GM19455 (cell line): ENCODE data around the gene TXNL4A.
"Not testable (repeated sequence)": the region's sequence is repeated elsewhere in the genome, so short reads cannot be mapped to it uniquely, and the experiment has no call there.

Experiments used
- ATAC-seq: cut with Tn5 transposase; IDR thresholded peaks from one replicate; pipeline ENCODE4 v1.9.1; 2021; ENCODE audit not compliant: unreplicated experiment

TXNL4A gene

DNA sequence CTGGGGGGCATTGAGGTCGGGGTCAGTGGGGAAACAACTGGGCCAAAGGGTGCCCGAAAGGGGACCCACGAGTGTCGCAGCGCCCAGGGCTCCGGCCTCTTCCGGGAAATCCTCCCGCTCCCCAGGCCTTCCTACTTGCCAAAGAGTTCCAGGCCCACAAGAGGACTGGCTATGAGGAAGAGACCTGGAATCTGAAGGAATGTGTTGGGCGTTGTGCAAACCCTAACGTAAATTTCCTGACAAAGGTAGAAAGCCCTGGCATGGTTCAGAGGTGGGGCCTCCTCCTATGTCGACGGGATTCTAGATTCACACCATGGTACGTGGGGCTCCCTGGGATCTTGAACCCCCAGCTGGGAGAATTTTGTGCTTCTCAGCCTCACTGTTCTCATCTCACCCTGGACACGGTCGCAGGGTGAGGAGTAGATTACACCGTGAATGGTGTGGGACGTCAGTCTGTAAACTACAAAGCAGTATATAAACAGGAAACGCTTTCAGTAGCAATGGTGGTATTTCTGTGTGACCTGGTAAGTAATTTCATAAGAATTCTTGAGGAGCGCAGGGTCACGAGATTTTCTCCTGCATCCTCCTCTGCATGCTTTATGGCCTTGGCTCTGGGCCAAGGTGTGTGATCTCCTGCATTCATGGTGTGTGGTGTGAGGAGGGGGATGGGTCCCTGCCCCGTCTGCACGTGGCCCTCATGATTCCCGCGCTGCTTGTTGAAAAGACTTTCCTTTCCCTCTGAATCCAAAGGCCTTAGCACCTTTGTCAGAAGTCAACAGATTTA lies 23.1 kb downstream of the TXNL4A start:
- ATAC-seq = no peak

DNA sequence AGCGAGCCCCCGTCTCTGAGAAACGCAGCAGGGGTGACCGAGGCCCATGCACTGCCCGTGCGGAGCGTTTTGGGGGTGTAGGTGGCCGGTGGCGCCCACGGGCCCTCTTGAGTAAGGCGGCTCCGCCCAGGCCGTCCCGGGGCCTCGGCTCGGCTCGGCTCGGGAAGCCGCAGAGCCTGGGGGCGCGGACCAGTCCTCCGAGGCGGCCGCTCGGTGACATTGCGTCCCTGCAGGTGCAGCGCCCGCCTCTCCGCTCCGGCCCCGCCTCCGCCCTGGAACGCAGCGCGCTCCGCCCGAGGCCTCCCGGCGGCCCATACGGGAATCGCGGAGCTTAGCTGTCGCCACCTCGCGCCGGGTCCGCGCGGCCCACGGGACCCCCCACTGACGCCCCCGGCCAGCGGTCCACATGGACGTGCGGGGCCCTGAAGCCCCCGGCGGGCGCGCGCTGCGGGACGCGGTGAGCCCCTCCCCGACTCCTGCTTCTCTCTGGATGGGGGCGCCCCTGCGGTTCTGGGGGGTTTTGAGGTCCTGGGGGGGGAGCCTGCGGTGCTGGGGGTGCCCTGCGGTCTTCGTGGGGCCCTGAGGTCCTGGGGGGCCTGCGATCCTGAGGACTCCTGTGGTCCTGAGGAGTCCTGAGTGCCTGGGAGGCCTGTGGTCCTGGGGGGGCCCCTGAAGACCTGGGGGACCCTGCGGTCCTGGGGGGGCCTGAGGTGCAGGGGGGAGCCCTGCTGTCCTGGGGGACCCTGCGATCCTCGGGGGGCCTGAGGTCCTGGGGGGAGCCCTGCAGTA lies 23.8 kb downstream of the TXNL4A start, which contains the start of gene HSBP1L1:
TSS of gene HSBP1L1 (plus strand) at position 314 of the 789 bp plus-strand sequence. CDS start at position 407, 93 bp downstream.
- ATAC-seq = peak; percentile 53

DNA sequence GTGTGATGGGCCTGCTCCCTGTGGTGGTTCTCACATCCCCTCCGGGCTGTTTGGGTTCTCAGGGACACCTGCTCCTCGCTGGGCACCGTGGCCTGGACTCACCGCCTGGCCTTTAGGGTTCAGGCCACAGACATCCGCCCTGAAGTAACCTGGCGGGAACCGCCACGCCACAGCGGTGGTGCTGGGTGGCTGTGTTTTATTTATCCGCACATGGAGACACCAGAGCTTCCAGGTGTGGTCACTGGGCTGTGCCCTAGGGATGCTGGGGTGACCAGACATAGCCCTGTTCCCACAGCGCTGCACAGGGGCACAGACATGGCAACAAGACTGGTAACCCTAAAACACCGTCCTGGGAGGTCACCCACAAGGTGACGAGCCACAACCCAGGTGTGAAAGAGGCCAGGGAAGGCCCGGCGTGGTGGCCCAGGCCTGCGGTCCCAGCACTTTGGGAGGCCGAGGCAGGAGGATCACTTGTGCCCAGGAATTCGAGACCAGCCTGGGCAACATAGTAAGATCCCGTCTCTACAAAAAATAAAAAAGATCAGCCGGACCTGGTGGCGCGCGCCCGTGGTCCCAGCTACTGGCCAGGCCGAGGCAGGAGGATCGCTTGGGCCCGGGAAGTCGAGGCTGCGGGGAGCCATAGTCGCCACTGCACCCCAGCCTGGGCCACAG lies 24.6 kb downstream of the TXNL4A start:
- no peak for ATAC-seq

DNA sequence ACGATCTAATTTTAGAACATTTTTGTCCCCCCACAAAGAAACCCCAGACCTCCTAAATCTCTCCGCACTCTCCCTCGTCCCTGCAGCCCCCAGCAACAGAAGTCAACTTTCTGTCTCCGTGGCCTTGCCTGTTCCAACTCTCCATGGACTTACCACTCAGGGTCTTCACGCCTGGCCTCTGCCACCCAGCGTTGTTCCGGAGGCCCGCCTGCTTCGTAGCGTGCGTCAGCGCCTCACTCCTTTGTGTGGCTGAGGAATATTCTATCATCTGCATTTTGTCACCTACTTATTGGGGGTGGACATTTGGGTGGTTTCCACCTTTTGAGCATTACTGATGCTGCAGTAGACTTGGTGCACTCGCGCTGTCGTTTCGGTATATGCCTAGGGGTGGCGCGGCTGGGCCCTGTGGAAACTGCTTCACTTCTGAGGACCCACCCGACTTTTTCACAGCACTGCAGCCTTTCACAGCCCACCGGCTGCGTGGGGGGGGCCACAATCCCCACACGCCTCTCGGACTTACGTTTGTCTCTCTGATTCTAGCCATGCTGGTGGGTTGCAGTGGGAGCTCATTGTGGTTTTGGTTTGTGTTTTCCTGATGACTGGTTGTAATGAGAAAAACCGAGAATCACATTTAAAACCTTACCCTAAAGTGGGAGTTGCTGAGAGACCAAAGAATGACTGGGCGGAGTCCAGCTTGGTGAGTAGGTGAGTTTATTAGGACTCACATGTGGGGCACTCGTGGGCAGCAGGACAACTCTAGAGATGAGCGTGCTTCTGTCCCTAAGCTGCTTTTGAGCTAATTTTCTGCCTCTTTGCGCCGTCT lies 25.3 kb downstream of the TXNL4A start:
- ATAC-seq = peak; percentile 68

DNA sequence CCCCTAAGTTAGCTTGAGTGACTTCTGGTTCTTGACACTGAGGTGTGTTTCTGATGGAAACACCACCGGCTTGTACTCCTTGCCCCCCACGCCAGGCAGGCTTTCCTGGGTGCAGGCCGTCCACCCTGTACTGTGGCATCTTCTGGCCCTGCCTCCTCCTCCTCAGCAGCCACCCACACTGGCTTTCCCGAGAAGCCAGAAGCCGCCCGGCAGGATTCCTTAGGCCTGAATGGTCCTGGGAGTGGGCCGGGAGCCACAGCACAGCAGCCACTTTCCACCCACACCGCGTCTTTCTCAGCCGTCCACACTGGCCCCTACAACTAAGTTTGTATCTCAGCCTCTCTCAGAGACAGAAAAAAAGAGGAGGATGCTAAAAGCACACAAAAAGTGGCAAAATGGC lies 26.1 kb downstream of the TXNL4A start:
- ATAC-seq = no peak

DNA sequence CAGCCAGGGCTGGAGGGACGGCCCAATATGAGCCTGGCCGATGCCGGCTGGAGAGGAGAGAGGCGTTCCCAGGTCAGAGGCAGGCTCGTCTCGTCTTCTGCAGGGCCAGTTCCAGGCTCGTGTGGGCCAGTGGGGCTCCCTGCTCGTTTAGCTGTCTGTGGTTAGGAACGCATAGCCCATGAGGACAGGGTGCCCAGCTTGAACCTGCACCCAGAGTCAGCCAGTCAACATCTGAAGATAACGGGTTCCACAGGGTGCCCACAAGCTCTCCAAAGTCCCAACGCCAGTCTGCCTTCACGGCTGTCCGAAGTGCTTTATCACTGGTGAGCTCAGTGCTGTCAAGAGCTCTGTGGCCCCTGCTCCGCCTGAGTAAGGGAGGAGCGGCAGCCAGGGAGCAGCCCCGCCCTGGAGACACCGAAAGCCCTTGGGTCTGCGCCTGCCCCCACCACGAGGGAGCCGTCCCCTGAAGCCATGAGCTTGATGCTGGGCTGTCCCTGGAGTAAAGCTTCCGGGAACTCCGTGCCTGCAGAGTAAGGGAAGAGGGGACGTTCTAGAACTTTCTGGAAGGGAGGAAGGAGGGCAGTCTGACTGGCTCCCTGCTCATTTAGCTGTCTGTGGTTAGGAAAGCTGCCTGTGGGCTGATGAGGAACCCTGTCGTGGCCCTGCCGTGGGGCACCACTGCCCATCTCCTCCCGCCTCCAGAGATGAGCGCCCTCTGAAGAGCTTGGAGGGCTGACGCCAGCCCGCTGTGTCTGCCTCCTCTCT lies 26.7 kb downstream of the TXNL4A start:
- no peak for ATAC-seq

DNA sequence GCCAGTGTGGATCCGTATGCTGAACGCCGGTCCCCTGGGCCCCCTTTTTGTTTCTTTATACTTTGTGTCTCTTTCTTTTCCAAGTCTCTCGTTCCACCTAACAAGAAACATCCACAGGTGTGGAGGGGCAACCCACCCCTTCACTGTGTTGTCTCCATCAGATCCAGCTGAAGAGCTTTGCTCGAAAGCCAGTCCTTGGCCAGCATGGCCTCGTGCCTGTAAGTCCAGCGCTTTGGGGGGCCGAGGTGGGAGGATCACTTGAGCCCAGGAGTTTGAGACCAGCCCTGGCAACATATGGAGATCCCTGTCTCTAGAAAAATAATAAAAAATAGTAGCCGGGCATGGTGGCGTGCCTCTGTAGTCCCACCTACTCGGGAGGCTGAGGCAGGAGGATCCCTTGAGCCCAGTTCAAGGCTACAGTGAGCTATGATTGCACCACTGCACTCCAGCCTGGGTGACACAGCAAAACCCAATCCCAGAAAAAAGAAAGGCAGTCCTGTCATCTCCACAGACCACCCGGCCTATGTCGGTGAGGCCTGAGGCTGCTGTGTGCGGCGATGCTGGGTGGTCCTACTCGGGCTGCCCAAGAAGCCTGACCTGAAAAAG lies 27.3 kb downstream of the TXNL4A start:
- no peak for ATAC-seq

DNA sequence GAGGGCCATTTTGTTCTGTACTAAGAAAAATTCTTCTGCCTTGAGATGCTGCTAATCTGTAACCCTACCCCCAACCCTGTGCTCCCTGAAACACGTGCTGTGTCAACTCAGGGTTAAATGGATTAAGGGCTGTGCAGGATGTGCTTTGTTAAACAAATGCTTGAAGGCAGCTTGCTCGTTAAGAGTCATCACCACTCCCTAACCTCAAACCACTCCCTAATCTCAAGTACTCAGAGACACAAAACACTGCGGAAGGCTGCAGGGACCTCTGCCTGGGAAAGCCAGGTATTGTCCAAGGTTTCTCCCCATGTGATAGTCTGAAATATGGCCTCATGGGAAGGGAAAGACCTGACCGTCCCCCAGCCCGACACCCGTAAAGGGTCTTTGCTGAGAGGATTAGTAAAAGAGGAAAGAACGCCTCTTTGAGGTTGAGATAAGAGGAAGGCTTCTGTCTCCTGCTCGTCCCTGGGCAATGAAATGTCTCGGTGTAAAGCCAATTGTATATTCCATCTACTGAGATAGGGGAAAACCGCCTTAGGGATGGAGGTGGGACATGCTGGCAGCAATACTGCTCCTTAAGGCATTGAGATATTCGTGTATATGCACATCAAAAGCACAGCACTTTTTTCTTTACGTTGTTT lies 28.1 kb downstream of the TXNL4A start:
- not testable (repeated sequence) for ATAC-seq

DNA sequence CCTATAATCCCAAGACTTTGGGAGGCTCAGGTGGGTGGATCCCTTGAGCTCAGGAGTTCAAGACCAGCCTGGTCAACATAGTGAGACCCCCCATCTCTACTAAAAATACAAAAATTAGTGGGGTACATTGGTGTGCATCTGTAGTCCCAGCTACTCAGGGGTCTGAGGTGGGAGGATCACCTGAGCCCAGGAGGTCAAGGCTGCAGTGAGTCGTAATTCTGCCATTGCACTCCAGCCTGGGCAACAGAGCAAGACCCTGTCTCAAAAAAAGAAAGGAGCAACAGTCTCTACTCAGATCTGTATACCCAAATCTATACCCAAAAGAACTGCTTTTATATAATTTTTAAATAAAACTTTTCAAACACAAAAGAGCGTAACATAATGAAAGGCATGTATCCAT lies 29.4 kb downstream of the TXNL4A start:
- no peak for ATAC-seq

DNA sequence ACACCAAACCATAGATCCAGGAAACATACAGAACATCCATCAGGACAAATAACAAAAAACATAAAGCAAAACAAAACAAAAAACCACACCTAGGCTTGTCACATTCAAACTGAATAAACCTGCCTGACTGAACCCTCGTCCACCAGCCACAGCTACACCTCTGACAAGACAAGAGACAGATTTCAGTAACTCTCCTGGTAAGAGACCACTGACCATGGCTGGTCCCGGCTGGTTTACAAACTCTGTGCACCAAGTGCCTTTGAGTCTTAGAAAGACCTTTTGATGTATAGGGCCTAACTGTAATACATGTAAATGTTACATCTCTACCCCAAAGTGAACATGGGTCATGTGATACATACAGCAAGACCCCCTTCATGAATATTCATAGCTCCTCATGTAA lies 32.1 kb downstream of the TXNL4A start:
- ATAC-seq = no peak

DNA sequence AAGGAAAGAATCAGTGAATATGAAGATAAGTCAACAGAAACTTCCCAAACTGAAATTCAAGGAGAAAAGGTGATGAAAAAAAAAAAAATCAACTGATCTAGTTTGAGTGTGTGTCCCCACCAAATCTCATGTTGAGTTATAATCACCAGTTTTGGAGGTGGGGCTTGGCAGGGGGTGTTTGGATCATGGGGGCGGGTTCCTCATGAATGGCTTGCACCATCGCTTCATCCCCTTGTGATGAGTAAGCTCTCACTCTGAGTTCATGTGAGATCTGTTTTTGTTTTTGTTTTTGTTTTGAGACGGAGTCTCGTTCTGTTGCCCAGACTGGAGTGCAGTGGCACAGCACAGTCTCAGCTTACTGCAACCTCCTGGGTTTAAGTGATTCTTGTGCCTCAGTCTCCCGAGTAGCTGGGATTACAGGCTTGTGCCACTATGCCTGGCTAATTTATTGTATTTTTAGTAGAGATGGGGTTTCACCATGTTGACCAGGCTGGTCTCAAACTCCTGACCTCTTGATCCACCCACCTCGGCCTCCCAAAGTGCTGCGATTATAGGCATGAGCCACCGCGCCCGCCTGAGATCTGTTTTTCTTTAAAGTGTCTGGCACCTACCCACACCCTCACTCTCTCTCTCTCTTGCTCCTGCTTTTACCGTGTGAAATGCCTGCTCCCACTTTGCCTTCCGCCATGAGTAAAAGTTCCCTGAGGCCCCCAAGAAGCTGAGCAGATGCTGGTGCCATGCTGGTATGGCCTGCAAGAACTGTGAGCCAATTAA lies 32.9 kb downstream of the TXNL4A start:
- no peak for ATAC-seq

DNA sequence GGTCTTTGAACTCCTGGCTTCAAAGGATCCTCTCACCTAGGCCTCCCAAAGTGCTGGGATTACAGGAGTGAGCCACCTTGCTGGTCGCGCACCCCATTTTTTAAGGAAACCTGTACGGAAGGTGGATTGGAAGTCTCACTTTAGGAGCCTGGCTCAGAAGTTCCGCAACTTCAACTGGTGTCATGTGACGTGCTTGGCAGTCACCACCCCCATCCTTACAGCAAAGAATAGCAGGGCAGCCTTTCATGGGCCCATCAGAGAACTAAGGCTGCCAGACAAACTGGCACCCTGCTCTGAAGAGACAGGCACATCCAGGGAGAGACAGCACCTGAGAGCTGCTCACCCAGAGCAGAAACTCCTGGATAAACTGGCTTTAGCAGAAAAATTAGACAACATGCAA lies 33.6 kb downstream of the TXNL4A start:
- ATAC-seq = no peak

DNA sequence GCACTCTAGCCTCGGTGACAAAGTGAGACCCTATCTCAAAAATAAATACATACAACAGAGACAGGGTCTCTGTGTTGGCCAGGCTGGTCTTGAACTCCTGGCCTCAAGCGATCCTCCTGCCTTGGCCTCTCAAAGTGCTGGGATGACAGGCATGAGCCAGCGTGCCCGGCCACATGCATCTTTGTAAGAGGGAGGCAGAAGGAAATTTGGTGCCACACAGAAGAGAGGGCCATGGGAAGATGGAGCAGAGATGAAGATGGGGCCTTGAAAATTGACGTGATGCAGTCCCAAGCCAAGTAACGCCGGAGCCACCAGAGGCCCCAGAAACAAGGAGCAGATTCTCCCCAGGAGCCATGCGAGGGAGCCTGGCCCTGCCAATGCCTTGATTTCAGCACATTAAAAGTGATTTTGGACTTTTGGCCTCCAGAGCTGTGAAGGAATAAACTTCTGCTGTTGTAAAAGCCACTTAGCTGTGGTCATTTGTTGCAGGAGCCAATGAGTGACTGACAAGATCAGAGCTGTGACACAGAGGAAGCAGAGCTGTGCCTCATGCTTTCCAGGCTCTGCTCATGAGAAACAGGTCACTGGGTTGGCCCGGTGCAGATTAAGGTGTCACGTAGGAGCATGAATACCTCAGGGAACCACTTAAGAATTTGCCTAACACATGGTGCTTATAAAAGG lies 34.3 kb downstream of the TXNL4A start:
- ATAC-seq = no peak

DNA sequence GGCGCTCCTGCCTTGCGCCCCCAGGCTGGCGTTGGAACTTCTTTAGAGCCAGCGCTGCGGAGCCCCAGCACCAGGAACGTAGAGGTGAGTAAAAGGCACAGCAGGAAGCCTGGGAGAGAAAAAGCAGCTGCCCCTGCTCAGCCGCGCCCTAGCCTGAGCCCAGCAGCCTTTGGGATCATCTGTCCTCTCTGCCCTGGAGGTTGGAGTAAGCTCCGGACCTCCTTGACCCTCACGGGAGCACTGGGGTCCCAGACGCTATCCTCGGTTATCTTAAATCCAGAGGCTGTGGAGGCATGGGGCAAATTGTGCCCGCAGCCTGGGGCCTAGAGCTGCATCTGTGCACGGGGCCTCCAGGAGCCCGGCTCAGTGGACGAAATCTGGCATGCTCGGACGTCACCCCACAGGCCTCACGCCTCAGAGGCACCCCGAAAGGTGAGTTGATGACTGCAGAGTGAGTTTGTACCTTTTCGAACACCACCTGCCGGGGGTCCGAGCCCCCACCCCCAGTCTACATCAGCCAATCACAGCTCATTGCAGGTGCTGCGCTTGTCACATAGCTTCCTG lies 35.3 kb downstream of the TXNL4A start:
- no peak for ATAC-seq

DNA sequence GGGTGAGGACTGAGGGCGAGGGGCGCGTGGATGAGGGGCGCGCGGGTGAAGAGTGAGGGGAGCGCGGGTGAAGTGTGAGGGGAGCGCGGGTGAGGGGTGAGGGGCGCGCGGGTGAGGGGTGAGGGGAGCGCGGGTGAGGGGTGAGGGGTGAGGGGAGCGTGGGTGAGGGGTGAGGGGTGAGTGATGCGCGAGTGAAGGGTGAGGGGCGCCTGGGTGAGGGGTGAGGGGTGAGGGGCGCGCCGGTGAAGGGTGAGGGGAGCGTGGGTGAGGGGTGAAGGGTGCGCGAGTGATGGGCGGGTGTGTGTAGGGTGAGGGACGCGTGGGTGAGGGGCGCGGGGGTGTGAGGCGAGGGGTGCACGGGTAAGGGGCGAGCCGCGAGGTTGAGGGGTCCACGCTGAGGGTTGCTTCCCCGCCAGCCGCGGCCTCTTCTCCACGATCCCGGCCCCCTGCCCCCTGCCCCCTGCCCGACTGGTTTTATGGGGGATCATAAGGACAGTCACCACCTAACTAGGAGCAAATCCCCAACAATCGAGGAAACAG lies 35.8 kb downstream of the TXNL4A start:
- no peak for ATAC-seq

DNA sequence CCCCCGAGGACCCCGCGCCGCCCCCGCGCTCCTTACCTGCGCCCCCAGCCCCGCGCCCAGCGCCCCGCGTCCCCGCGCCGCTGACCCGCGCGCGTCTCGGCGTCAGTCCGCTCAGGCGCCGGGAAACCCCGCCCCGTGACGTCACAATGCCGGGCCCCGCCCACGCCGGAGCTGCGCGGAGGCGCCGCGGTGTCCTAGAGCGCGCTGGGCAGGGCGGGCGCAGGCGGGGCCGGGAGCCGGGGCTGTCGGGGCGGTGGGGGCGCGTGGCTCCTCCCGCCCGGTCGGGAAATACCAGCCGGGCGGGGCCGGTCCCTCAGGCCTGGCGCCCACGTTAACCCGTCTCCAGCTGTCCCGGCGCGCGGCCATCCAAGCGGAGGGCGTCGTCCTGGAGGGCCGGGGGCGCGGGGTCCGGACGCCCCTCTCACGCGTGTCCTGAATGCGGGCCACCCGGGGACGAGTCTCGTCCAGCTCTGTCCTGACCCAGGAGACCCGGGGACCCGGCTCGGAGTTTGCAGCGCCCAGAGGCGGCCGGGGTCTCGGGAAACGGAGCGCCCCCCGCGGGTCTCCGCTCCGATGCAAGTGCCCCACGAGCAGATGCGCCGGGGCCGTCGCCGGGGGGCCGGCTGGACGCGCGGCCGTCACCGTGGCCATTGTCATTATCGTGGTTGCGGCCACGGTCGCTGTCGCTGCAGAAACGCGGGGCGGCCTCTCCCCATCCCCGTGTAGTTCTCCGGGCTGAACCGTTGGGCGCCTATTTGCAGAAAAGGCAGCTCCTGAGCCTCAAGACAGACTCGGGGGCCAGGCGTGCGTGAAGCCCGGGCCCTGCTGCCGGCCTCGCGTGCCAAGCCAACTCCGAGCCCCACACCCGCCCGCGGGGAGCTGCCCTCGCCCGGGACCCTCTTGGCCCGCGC lies 36.6 kb downstream of the TXNL4A start, which contains the start of gene SLC66A2:
TSS of gene SLC66A2 (minus strand) at position 109 of the 911 bp plus-strand sequence. CDS start 727 bp downstream, outside the sequence.
- peak; percentile 85 for ATAC-seq
